H4 (cell line): ENCODE measurements around the gene MYO9B. TPM values are rescaled to one million over a fixed set of nuclear protein-coding genes. Genes with fewer than 3 reads are reported as not detected.
A peak's percentile ranks its signal among the peaks of the same experiment; 100 is the strongest.
"Not testable (repeated sequence)": the region's sequence is repeated elsewhere in the genome, so short reads cannot be mapped to it uniquely, and the experiment has no call there.

Experiments used
- DNase-seq: peaks from one replicate; pipeline ENCODE4 v3.0.0-alpha.2; 2015; ENCODE audit warnings: low spot score
- total RNA-seq: library from RNA; depleted of rRNA; stranded (reverse); fragments of >200 nt; shearing (Covaris generic); gene quantifications from 2 replicates; pipeline ENCODE4 v1.2.3, GENCODE V29; 2014

Gene MYO9B
- total RNA-seq, 1 experiment from 2014 or later: 21.0 TPM

GRCh38 chr19:17180997-17181702 lies 105.6 kb downstream of the MYO9B start:
- DNase-seq: no peak

DNA sequence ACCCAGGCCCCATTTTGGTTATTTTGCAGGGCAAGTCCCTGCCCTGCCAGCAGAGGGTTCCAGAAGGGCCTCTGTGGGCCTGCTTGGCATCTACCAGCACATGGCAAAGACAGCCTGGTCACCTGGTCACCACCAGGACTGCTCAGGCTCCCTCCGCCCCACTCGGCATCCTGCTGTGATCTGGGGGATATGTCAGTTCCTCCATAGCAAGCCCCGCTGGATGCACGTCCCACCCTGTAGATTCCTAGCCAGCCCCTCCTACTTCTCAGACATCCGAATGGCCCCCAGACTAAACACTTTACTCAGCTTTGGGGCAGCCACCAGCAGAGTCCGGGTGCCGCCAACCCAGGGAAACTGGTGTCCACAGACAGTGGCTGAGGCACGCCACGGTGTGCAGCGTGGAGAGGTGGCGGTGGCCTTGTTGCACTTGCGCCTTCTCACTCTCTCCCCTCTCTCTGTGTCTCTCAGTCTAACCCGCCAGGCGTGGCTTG lies 107.7 kb downstream of the MYO9B start:
- DNase-seq: no peak

DNA sequence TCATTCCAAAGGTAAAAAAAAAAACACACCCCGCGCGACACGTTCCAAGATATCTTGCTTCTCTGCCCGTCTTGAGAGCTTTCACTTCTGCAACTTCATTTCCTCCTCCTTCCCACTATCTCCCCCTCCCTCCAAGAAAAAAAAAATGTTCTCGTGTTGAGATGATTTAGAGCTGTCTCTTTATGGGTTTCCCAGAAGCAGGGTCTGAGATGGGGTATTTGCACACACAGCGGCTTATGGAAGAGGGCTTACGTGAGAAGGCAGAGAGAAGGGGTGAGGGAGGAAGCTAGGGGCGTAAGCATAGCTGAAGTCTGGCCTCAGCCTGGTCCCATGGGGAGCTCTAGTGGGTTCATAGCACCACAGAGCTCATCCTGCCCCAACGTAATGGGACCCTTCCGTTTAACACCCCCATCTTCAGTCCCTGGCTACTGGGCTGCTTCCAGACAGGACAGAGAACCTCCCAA lies 108.3 kb downstream of the MYO9B start:
- no peak for DNase-seq

DNA sequence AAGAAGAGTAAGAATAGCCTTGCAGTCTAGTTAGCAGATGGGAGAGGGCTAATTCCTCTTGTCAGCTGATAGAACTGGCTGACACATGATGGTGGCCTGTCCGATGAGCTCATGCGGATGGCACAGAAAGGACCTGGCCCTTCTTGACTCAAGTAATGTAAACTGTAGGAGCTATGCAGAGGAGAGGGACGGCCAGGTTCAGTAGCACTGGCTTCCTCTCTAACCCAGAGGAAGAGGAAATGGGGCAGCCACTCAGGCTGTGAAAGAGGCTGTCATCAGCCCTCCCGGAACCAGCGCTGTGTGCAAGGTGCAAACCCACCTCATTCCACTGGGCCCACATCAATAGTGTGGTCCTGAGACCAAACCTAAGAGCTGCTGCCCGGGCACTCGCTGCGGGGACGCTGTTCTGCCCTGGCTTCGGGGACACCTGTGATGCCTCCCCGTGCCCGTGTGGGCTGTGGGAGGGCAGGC lies 108.8 kb downstream of the MYO9B start:
- DNase-seq: no peak

DNA sequence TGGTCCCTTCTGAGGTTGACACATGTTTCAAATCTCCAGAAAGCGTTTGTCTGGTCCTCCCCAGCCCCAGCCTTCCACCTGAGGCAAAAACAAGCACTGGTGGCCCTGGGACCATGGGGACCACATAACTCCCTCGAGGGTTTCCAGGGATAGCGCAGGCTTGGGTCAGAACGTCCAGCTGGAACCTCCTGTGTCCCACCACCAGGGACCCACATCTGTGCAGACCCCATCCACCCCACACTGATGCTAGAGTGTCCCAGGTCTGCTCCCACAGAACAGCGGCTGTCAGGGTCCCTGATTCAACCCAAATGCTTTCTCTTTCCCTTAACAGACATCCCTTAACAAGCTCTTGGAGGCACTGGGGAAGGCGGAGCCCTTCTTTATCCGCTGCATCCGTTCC lies 110.0 kb downstream of the MYO9B start:
- no peak for DNase-seq

GRCh38 chr19:17191736-17192135 lies 116.2 kb downstream of the MYO9B start:
- not testable (repeated sequence) for DNase-seq

- no peak for DNase-seq
Observed at GRCh38 chr19:17192751-17193150, 117.2 kb downstream of the MYO9B start.

GRCh38 chr19:17194608-17195007 lies 119.0 kb downstream of the MYO9B start:
- DNase-seq: no peak

- no peak for DNase-seq
Observed at GRCh38 chr19:17195106-17195505, 119.5 kb downstream of the MYO9B start.

DNA sequence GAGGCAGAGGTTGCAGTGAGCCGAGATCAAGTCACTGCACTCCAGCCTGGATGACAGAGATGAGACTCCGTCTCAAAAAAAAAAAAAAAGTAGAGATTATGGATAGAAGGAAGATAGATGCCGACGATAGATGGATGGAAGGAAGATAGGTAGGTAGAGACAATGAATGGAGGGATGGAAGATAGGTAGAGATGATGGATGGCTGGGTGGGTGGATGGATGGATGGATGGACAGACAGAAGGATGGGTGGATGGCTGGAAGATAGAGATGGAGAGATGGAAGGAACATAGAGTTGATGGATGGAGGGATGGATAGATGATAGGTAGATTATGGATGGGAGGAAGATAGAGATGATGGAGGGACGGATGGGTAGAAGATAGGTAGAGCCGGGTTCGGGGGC lies 121.0 kb downstream of the MYO9B start:
- DNase-seq: no peak

GRCh38 chr19:17197666-17198065 lies 122.1 kb downstream of the MYO9B start:
- no peak for DNase-seq

- DNase-seq: no peak
Observed at GRCh38 chr19:17200408-17201079, 125.0 kb downstream of the MYO9B start.

DNA sequence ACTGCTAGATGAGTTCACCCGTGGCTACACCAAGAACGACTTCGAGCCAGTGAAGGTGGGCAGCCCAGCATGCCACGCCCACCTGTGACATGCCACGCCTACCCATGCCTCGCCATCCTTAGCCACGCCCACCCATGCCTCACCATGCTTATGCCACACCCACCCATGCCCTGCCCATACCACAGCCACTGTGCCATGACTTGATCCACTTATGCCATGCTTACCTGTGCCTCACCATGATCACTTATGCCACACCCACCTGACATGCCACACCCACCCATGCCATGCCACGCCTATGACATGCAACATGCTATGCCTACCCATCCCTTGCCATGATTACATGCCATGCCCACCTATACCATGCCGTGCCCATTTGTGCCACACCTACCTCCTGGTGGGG lies 126.7 kb downstream of the MYO9B start:
- no peak for DNase-seq

DNA sequence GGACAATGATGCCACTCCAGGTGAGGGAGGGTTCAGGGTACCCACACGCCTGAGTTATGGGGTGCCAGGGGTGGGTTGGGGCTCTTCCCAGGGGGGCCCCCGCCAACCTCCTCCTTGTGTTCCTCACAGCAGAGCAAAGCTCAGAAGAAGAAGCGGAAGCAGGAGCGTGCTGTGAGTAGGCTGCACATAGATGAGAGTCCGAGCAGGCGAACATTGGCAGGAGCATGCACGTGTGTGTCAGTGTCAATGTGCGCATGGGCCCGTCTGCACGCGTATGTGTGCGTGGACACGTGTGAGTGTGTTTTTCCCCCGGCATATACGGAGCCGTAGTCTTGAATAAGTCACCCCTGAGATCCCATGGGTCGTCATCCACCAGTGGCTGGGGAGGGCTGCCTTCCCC lies 127.1 kb downstream of the MYO9B start:
- DNase-seq: no peak

DNA sequence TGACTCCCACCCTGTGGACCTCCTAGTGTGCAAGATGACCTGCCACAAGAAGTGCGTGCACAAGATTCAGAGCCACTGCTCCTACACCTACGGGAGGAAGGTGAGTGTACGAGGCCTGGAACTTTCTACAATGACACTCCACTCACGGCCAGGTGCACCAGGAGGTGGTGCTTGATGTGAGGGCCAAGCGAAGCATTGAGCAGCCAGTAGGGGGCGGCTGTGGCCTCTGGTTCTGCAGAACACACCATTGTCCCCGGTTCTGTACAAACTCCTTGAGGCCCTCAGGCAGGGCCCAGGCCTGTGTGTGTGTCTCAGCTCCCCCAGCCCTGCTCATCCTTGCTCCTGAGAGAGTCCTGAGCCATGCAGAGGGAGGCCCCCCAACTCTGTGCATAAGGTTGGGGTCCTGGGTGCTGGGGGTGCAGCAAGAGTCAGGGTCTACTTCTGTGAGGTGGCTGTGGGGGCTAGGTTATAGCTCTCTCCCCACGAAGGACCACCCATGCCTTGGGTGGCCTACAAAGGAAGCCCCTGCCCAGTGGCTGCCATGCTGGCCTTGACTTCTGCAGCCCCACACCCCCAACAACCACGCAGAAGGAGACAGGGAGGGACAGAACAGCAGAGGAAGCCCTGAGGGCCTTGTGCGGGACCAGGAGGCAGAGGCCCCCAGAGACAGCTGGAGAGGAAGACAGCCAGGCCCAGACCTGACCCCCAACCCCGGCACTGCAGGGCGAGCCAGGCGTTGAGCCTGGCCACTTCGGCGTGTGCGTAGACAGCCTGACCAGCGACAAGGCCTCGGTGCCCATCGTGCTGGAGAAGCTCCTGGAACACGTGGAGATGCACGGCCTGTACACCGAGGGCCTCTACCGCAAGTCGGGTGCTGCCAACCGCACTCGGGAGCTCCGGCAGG lies 129.9 kb downstream of the MYO9B start:
- DNase-seq: peak; percentile 44

DNA sequence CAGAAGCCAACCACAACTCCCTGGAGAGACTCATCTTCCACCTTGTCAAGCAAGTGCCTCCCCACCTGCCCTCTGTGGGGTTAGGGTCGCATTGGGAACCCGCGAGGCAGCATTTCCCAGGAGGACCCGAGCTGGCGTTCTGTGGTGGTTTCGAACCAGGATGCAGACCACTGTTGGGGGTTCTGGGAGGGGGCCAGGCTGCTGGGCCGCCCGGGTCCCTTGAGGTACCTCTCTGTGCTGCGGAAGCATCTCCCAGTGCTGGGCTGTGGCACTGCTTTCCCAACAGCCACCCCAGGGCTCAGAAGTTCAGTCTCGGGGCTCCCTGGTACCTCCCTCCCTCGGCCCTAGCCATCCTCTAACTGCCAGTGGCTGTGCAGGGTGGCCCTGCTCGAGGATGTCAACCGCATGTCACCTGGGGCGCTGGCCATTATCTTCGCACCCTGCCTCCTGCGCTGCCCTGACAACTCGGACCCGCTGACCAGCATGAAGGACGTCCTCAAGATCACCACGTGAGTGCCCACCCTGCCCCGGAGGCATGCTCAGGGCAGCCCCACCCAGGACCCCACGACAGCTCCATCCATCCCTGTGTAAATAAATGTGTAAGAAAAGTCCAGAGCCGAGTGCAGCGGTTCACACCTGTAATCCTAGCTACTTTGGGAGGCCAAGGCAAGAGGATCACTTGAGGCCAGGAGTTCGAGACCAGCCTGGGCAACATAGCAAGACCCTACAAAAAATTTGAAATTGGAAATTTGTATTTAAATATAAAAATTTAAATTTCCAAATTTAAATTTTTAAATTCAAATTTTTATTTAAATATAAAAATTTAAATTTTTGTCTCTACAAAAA lies 131.4 kb downstream of the MYO9B start:
- DNase-seq: no peak

DNA sequence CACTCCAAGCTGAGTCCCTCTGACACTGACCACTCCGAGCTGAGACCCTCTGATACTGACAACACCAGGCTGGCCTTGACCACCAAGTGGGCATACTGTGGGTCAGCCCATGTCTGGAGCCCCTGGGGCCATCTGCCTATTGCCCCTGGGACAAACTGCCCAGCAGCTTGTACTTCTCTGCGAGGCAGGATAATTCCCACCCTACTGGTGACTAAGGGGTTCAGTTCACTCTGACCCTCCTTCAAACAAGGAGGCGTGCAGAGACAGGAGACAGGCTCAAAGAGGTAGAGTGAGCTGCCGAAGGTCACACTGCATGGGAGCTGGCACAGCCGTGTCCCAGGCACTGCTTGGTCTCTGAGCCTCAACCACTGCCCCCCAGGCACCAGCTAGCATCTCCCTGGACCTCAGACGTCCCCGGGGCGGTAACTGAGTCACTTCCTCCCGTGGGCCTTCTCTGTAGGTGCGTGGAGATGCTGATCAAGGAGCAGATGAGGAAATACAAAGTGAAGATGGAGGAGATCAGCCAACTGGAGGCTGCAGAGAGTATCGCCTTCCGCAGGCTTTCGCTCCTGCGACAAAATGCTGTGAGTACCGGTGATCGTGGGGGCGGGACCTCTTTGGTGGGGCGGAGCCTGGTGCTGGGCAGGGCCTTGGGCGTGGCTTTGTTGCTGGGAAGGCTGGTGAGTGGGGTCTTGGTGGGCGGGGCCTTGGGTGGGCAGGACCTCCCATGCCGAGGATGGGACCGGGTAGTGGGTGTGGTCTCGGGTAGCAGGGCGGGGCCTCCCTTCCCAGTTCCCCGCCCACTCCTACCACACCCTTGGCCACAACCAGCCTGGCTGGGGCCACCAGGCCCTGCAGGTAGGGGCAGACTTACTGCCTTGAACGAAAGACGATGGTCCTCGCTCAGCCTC lies 133.8 kb downstream of the MYO9B start:
- no peak for DNase-seq

GRCh38 chr19:17210296-17210695 lies 134.7 kb downstream of the MYO9B start:
- no peak for DNase-seq

DNA sequence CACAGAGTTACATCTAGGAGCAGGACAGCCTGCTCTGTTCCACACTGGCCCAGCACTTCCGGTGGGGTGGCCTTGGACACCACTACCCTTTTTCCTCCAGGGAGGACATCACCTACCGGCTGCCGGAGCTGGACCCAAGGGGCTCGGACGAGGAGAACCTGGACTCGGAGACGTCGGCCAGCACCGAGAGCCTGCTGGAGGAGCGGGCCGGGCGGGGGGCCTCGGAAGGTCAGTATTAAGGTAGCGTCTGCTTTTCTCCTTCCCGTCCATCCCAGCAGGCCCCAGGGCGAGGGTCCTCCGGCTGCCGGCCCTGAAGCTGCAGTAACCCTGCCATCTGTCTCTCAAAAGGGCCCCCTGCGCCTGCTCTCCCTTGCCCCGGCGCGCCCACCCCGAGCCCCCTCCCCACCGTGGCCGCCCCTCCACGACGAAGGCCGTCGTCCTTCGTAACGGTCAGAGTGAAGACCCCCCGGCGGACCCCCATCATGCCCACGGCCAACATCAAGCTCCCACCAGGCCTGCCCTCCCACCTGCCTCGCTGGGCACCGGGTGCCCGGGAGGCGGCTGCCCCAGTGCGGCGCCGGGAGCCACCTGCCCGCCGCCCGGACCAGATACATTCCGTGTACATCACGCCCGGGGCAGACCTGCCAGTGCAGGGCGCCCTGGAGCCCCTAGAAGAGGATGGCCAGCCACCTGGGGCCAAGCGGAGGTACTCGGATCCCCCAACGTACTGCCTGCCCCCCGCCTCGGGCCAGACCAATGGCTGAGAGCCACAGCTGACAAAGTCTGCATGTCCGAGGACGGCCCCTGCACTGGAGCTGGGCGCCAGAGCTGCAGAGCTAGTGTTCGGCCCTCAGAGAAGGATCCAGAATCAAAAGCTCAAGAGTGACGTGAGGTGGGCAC lies 136.2 kb downstream of the MYO9B start:
- DNase-seq: no peak
